GM12875 (cell line): ENCODE measurements around the gene ATG10.
"Not testable (repeated sequence)": the region's sequence is repeated elsewhere in the genome, so short reads cannot be mapped to it uniquely, and the experiment has no call there.

ENCODE experiments used
- H3K4me3 ChIP-seq: one replicate; pipeline ENCODE4 v1.5.1; 2011; ENCODE audit warnings: low read depth, low read length, control low read depth
- CTCF ChIP-seq: IDR thresholded peaks from 2 replicates; pipeline ENCODE4 v1.5.1; 2011; ENCODE audit warnings: low read depth, mild to moderate bottlenecking, control low read depth, inconsistent platforms, low read length, moderate library complexity, borderline replicate concordance; ENCODE audit not compliant: insufficient read depth

The ATG10 gene

GRCh38 chr5:81942746-81943145 is 29.1 kb upstream of the ATG10 start:
- no peak for TF ChIP-seq CTCF

GRCh38 chr5:81948349-81948748 is 23.5 kb upstream of the ATG10 start:
- no peak overlapping the region for H3K4me3 ChIP-seq
- TF ChIP-seq CTCF, result no peak

More at GRCh38 chr5:81942746-81943145, 29.1 kb upstream of the ATG10 start:
- H3K4me3 ChIP-seq, result no peak overlapping the region

GRCh38 chr5:81949462-81949861 is 22.4 kb upstream of the ATG10 start:
- TF ChIP-seq CTCF, result no peak
- H3K4me3 ChIP-seq, result no peak overlapping the region

- no peak overlapping the region for H3K4me3 ChIP-seq
- TF ChIP-seq CTCF, result no peak
Observed at GRCh38 chr5:81950996-81951395, 20.8 kb upstream of the ATG10 start.

- not testable (repeated sequence) for H3K4me3 ChIP-seq
Observed at GRCh38 chr5:81954796-81955195, 17.0 kb upstream of the ATG10 start.

- H3K4me3 ChIP-seq, result not testable (repeated sequence)
Observed at GRCh38 chr5:81958129-81958528, 13.7 kb upstream of the ATG10 start.

GRCh38 chr5:81961651-81962440 is 10.0 kb upstream of the ATG10 start:
- TF ChIP-seq CTCF, result no peak
- H3K4me3 ChIP-seq, result no peak overlapping the region

- no peak overlapping the region for H3K4me3 ChIP-seq
- no peak for TF ChIP-seq CTCF
Observed at GRCh38 chr5:81963544-81963943, 8.3 kb upstream of the ATG10 start.
